HG02763 (cell line): ENCODE data around the gene PLLP.
"Not testable (repeated sequence)": the region's sequence is repeated elsewhere in the genome, so short reads cannot be mapped to it uniquely, and the experiment has no call there.

ENCODE experiments used
- ATAC-seq: cut with Tn5 transposase; IDR thresholded peaks from one replicate; pipeline ENCODE4 v1.9.1; 2021; ENCODE audit warnings: mild to moderate bottlenecking, moderate library complexity; ENCODE audit not compliant: unreplicated experiment

Gene PLLP

GRCh38 chr16:57273826-57274225 lies 10.6 kb downstream of the PLLP start:
- no peak for ATAC-seq

- no peak for ATAC-seq
Observed at GRCh38 chr16:57273359-57273758, 11.1 kb downstream of the PLLP start.

GRCh38 chr16:57271867-57272495 lies 12.5 kb downstream of the PLLP start:
- ATAC-seq, result no peak

GRCh38 chr16:57271063-57271345 lies 13.5 kb downstream of the PLLP start:
- ATAC-seq, result no peak

- ATAC-seq, result no peak
Observed at GRCh38 chr16:57270221-57271062, 14.0 kb downstream of the PLLP start.

GRCh38 chr16:57268804-57269800 lies 15.4 kb downstream of the PLLP start:
- no peak for ATAC-seq

- ATAC-seq, result not testable (repeated sequence)
Observed at GRCh38 chr16:57267343-57267742, 17.1 kb downstream of the PLLP start.

- ATAC-seq, result no peak
Observed at GRCh38 chr16:57266531-57267260, 17.8 kb downstream of the PLLP start.

- no peak for ATAC-seq
Observed at GRCh38 chr16:57265850-57266530, 18.5 kb downstream of the PLLP start.

- no peak for ATAC-seq
Observed at GRCh38 chr16:57264950-57265371, 19.5 kb downstream of the PLLP start.

GRCh38 chr16:57264381-57264780 lies 20.1 kb downstream of the PLLP start:
- ATAC-seq, result no peak

GRCh38 chr16:57263541-57264351 lies 20.7 kb downstream of the PLLP start:
- ATAC-seq, result no peak

- ATAC-seq, result no peak
Observed at GRCh38 chr16:57262841-57263540, 21.5 kb downstream of the PLLP start.

- ATAC-seq, result no peak
Observed at GRCh38 chr16:57261806-57262205, 22.7 kb downstream of the PLLP start.

GRCh38 chr16:57260294-57260929 lies 24.1 kb downstream of the PLLP start:
- ATAC-seq, result no peak

GRCh38 chr16:57258910-57259475 lies 25.5 kb downstream of the PLLP start:
- no peak for ATAC-seq

GRCh38 chr16:57258226-57258909 lies 26.1 kb downstream of the PLLP start:
- no peak for ATAC-seq
